NCI-H748 (cell line): ENCODE results near the gene CTSD.

ENCODE experiments used
- DNase-seq: peaks from one replicate; lab custom pipeline; 2025; ENCODE audit not compliant: unreplicated experiment; lab: John Stamatoyannopoulos, UW

CTSD gene

DNA sequence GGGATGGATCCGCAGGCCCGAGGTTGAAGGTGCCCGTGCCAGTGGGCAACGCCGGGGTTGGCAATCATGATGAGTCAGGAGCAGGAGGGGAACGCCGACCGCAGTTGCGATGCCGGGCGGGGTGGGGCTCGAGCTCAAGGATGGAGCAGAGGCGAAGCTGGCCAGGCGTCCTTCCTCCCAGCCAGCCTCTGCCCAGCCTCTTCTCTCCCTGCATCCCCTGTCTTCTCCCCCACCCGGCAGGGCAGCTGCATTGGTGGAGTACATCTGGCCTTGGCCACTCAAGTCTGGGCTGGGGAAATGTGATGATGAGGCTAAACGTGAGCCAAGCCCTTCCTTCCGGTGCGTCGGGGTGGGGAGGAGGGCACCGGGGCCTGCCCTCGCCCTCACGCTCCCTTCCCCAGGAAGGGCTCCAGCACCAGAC, 17.2 kb downstream of the CTSD start:
- no peak for DNase-seq

DNA sequence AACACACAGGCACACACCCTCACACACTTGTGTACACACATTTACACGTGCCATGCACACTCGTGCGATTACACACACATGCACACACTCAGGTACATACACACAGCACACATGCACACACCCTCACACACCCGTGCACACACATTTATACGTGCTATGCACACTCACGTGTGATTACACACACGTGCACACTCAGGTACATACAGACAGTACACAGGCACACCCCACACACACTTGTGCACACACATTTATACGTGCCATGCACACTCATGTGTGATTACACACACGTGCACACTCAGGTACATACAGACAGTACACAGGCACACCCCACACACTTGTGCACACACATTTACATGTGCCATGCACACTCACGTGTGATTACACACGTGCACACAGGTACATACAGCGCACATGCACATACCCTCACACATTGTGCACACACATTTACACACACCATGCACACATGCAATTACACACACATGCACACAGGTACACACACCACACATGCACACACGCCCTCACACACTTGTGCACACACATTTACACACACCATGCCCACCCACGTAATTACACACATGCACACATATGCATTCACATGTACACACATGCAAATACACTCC, 17.9 kb downstream of the CTSD start:
- DNase-seq = no peak

DNA sequence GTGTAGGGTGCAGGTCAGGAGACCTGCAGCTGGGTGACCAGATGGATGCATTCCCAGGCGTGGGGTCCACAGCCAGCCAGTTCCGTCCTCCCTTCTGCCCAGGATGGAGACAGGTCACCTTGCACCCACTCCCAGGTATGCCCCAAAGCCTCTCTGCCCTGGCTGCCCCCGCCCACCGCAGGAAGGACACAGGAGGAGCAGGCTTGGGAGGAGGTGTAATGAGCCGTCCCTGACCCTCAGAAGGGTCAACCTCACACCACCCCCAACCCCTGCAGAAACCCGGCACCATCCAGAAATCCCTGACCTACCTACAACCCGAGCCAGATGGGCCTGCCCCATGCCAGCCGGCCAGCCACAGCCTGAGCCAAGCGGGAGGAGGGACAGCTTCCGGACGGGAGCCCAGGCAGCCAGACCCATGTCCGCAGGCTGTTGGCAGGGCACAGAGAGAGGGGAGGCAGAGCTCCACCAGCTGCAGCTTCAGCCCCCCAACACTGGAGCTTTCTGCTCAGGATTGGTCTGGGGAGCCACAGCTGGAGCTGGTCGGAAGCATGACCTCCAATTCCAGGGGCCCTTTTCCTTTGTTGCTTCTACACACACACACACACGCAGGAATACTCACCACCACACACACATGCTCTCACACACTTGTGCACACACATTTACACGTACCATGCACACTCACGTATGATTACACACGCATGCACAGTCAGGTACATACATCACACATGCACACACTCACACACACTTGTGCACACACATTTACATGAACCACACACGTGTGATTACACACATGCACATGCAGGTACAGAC, 18.6 kb downstream of the CTSD start:
- DNase-seq = no peak

DNA sequence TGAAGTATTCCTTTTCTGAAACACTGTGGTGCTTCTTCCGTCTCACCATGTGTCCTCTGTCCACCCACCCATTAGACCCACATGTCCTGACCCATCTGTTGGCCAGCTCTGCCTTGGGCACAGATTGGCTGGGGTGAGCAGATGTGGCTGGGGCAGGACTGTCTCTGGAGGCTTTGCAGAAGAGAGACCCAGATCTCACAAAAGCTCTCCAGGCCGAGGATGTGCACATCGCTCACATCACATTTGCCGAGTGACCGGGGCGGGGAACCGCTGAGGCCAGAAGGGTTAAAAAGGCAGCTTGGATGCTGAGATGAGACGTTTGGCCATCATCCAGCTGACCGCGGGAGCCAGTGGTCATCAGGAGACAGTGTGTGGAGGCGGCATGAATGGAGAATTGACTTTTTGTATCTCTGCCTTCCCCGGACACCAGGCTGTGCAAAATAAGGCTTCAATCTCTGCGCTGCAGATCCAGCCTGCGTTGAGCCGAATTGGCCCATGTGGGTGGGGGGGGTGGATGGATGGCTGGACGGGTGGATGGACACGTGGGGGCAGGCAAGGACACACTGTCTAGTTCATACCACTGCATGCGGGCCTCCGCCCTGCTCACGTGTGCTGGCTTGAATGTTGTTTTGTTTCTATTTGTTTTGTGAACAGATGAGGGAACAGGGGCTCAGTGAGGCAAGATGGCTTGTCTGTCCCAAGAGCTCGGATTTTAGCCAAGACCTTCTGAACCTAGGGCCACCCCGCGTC, 19.4 kb downstream of the CTSD start:
- DNase-seq = no peak

DNA sequence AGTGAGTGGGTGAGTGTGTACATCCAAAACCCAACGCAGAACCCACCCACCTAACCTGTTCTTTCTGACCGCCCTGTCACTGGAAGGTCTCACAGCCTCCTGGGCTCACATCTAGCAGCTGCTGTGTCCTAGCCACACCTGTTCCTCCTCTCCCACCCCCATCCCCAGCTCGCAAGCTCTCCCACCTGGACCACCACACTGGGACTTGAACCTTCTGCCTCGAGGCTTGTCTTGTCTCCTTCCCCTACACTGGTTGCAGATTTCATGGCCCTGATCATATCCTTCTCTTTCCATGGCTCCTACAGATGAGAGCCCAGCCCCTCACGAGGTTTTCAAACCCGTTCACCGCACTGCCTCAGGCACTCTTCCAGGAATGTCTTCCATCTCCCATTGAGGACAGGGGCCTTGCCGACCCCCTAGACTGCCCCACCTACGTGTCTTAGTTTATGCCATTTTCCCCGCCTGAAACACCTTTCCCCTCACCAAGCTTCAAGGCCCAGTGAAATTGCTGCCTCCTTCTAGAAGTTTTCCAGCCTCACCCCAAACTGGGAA, 20.1 kb downstream of the CTSD start:
- no peak for DNase-seq

DNA sequence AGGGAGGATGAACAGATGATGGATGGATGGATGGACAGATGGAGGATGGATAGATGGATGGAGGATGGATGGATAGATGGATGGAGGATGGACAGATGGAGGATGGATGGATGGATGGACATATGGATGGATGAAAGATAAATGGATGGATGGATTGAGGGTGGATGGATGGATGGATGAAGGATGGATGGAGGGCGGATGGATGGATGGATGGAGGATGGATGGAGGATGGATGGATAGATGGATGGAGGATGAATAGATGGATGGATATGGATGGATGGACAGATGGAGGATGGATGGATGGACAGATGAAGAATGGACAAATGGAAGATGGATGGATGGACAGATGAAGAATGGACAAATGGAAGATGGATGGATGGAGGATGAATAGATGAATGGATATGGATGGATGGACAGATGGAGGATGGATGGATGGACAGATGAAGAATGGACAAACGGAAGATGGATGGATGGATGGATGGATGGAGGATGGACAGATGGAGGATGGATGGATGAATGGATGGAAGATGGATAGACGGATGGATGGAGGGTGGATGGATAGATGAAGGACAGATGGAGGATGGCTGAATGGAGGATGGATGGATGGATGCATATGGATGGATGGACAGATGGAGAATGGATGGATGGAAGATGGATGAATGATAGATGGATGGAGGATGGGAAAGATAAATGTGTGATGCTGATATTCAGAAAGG, 20.7 kb downstream of the CTSD start:
- DNase-seq = no peak

DNA sequence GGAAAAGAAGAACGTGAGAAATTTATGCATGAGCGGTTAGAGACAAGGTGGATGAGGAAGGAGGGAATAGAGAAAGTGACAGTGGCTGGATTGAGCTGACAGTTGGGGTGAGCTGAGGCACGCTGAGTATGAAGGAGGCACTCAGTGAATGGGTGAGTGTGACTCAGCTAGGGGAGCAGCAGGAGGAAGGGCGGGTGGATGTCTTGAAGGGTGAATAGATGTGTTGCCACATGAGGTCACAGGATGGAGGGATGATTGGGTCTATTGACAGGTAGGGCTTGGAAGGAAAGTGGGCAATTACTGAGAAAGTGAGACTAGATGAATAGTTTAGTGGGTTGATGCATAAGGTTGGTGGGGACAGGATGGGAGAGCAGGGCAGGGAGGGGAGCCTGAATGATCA, 21.4 kb downstream of the CTSD start:
- no peak for DNase-seq

DNA sequence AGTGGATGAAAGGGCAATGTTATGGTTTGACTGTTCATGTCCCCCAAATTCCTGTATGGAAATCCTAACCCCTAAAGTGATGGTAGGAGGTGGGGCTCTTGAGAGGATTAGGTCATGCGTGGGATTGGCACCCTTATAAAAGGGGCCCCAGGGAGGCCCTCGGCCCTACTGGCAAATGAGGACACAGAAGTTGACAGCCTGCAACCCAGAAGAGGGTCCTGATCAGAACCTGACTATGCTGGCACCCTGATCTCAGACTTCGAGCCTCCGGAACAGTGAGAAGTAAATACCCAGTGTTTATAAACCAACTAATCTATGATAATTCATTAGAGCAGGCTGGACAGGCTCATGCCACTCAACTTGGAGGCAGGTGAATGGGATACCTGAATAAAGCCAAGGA, 22.0 kb downstream of the CTSD start:
- DNase-seq = no peak

DNA sequence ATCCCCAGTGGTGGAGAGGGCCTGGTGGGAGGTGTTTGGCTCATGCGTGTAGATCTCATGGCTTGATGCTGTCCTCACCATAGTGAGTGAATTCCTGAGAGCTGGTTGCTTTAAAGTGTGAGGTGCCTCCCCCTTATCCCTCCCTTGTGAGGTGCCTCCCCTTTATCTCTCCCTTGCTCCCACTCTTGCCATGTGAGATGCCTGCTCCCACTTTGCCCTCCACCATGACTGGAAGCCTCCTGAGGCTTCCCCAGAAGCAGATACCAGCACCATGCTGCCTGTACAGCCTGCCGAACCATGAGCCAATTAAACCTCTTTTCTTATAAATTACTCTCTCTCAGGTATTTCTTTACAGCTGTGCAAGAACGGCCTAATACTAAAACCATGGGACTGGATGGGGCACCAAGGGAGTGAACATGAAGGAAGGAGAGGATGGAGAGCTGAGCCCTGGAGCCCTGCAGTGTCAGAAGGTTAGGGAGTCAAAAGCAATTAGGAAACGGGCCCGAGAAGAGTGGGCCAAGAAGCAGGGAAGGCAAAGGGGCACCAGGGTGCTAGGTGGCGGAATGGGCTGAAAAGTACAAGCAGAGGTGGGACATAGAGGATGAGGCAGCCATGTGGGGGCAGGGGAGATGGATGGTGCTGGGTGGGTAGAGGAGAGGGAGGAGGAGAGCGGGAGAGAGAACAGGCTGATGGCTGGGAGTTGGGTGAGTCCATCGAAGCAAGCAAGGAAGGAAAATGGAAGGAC, 22.8 kb downstream of the CTSD start:
- no peak for DNase-seq

DNA sequence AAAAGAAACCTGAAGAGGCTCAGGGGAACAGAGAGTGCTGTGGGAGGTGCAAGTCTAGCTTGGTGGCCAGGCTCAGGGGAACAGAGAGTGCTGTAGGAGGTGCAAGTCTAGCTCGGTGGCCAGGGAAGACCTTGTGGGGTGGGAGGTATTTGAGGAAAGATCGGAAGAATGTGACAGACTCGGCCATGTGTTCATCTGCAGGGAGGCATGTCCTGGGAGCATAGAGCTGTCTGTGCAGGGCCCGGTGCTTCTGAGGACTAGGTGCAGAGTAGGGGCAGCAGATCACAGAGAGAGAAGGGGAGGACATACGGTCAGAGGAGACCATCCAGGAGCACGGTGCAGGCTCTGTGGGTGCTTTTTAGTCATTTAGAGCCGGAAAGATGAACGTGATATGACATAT, 24.2 kb downstream of the CTSD start:
- no peak for DNase-seq

DNA sequence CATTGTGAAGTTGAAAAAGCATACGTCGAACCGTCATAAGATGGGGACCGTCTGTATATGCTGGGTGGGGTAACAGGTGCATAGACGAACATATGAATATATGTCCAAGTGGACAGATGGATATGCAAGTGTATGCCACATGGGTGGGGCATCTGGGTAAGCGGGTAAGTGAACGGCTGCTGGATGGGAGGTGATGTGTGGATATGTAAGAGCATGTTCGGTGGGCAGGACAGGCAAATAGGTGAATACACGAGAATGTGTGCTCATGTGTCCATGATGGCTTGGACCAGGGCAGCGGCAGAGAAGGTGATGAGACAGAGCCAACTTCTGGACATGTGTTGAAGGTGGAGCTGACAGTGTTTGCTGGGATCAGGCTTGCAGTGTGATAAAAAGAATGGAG, 25.3 kb downstream of the CTSD start:
- DNase-seq = no peak

DNA sequence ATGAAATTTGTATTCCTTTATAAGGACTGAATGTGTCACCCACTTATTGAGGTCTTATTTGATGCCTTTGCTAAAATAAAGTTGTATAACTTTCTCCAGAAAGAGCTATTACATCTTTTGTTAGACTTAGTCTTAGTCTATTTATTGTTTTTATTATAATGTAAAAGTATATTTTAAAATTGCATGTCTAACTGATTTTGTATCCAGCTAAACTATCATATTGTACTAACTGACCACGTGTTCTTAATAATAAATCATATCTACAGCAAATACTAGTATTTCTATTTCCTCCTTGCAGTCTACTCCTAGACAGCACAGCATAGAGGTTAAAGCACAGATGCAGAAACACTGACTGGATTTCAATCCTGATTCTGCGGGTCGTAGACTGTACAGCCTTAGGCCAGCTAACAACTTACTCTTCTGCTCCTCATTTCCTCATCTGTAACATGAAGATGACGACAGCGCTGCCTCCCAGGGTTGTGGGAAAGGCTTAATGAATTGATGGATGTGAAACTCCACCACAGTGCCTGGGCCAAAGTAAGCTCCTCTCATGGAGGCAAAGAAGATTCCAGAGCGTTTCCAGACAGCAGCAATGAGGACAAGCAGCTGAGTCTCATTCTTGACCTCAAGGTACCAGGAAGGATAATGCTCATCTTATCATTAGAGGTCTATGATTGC, 26.5 kb downstream of the CTSD start:
- DNase-seq = no peak

DNA sequence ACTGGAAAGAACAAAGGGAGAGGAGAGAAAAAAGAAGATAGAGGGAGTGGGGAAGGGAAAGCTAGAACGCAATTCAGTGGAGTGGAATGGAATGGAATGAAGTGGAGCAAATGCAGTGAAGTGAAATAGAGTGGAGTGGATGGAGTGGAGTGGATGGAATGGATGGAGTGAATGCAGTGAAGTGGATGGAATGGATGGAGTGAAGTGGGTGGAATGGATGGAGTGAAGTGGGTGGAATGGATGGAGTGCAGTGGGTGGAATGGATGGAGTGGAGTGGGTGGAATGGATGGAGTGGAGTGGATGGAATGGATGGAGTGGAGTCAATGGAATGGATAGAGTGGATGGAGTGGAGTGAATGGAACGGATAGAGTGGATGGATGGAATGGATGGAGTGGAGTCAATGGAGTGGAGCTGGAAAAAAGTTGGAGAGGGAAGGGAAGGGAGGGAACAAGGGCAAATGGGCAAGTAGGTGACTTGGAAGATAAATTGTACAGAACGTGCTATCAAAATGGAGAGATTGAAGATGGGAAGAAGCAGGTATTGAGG, 27.2 kb downstream of the CTSD start:
- no peak for DNase-seq

DNA sequence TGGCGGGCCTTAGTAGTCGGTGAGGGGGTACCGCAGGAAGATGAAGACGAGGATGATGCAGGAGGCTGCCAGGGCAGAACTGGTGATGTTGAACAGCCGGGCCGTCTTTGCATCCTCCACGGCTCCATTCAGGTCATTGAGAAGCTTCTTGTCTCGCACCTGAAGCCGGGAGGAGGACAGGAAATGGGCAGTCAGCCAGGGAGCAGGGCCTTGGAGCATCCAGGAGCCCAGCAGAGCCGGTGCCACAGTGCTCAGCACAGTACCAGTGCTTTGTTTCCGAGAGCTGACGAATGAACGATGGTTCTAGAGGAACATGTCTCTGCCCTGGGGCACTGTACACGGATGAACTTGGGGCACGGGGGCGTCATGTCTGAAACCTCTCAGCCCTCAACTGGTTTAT, 28.5 kb downstream of the CTSD start:
- no peak for DNase-seq

DNA sequence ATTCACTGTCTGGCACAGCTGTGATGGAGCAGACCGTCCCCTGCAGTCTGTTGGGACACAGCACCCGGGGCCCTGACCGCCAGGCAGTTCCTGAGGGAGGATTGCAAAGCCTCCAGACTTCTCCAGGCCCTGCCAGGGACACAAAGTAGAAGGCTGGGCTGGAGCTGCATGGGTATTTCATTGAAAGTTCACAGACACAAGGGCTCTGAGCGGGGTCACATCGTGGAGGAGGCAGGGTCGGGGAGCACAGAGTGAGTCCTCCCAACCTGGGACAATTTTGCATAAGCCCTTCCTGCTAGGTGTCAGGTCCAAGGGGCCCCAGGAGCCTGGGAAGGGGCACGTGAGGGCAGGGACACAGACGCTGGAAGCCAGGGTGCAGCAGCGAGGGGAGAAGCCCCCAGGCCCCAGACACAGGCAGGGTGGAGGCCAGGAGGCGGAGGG, 29.1 kb downstream of the CTSD start:
- no peak for DNase-seq

DNA sequence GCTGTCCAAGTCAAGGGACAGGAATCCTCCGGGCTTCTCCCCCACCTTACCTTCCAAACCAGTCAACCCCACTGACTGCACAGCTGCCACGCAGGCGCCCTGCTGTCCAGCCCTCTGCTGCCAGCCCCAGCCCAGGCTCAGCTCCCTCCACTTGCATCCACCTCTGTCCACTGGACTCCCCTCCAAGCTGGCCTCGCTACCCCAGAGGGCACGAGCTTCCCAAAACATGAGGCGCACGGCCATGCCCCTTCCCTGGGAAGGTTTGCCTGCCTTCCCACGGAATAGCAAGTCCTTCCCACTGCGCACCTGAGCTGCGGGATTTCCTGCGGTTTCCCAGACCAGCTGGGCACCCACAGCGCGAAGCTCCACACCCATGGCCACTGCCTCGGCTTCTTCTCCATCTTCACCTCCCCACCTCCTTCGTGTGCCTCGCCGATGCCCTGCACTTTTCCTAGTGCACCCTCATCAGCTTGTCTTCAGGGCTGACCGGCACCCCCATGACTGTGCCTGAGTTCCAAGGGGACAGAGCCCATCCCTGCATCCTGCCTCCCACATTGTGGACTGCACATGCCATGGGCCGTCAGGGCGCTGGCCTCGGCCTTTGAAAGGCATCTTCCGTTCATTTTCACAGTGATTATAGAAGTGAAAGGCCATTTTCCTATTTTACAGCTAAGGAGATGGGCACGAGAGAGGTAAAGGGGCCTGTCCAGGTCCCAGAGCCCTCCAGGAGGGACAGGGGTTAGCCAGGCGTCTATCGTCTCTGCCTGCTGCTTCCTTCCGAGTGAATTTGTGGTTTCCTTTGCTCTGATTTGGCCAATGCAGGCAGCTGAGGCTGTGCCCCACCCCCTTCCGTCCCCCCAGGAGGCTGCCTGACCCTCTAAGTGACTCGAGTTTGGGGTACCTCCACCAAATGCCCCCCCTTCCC, 29.7 kb downstream of the CTSD start:
- no peak for DNase-seq

DNA sequence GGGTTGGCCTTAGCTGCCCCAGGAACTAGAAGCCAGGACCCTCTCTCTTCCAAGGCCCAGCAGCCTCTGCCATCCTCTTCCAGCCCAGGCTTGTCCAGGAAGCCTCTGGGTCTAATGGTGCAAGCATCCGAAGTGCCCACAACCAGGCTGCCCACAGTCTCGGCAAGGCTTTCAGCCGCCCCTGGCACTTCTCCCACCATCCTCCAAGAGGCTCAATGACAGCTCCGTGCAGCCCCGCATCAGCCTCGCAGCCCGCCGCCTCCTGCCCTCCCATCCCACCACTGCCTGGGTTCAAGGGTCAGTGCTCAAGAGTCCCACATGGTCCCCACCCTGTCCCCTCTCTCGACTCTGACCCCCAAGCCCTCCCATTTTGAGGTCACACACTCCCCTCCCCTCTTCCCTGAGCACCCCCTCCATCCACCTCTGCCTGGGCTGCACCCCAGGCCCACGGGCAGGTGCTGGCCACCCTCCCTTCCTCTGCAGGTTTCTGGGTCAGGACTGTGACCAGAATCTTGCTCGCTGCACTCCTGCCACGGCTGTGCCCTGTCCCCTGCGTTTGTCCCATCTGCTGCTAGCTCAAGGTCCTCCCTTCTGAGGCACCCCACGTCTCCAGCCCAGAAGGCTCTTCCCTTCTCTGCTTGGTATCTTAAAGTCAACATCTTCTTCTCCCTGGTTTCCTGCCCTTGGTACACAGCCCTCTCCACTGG, 30.6 kb downstream of the CTSD start:
- DNase-seq = no peak
